GM19324 (cell line): ENCODE measurements around the gene PHC2.

ENCODE experiments used
- ATAC-seq: cut with Tn5 transposase; IDR thresholded peaks from one replicate; pipeline ENCODE4 v1.9.1; 2021; ENCODE audit warnings: mild to moderate bottlenecking, moderate library complexity; ENCODE audit not compliant: unreplicated experiment, low FRiP score

Gene PHC2

DNA sequence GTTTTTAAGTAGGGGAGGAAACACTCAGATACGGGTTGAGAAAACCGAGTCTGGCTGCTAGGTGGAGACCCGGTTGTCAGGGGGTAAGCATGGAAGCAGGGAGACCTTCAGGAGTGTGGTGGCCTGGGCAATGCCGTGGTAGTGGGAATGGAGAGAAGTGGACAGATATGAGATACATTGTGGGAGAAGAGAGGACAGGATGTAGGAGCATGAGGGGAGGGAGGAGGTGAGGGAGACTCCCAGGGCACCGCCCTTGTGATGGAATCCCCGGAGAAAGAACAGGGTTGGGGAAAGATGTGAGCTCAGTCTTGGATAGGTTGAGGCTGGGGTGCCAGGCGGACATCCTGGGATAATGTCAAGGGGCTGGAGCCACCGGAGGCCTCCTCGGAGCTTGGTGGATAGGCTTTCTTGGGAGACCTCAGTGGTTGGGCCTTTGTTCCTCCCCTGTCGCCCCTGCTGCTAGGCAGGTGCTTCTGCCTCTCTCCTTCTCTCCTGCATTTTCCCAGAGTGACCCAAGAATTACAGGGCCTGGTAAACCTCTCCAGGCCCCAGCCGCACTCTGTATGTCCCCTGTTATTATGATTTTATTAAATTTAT, 153.3 kb downstream of the PHC2 start:
- no peak for ATAC-seq

DNA sequence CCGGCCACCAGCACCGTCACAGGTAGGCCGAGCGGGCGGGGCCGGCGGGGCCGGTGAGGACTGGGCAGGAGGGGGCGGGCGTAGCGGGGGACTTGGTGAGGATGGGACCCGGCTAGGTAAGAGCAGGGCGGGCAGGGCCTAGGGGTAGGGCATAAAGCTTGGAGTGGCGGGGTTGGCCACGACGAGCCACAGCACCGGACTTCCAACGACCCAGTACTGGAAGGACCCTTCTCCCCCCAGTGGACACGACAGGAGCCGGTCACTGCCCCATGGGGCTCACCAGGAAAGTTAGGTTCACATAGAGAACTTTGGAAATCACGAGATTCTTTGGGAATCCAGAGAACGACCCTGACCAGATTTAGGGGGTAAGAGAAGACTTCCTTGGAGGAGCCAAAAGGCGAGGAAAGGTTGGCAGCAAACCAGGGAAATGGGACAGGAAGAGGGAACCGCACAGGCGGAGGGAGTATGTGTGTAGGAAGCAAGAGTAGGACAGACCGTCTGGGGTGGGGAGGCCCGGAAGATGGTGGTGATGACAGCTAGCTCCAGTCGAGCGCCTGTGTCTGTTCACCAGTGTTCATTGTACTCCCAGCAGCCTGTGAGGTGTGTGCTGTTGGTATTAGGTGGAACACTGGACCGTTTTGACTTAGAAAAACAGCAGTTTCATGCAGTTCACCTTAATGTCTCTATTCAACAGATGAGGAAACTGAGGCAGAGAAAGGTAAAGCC, 154.2 kb downstream of the PHC2 start:
- ATAC-seq = no peak

DNA sequence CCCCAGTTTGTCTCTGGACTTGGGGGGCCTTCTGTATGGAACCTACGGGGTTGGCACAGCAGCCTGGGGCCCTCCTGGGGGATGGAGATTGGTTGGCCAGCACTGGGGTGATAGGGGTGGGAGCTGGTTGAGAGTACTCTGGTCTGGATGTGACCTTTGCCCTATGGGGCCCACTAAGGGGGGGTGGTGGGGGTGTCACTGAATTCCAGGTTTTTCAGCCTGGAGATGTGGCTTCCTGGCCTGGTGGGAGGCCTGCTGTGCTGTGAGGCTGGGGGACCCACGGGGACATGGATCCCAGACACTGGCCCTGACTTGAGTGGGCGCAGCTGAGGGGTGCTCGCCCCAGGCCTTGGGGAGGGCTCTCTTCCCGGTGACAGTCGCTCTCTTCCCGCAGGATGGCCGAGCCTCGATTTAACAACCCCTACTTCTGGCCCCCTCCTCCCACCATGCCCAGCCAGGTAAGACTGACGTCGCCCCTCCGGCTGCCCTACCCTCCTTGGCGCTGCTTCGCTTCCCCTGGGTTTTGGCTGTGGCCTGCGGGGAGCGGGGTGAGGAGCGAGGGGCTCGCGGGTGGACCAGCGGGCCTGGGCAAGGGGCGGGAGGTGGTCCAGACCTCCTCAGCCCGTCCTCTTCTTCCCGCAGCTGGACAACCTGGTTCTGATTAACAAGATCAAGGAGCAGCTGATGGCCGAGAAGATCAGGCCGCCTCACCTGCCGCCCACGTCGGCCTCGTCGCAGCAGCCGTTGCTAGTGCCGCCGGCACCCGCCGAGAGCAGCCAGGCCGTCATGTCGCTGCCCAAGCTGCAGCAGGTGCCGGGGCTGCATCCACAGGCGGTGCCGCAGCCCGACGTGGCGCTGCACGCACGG, 155.0 kb downstream of the PHC2 start:
- no peak for ATAC-seq

DNA sequence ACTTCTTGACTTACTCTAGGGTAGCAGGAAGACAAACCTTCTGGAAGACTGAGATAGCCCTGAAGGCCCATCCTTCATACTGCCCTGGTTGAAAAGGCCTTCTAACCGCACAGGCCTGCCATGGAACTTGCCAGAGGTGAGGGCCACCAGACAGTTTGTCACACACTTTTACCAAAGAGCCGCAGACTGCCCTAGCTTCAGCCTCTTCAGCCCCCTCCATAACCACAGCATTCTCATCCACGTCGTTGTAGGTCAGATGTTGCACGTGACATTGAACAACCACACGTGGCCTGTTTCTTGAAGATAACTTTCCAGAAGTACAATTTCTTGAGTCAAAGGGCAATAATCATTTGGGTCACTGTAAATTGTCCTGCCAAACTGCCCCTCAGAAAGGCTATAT, 155.7 kb downstream of the PHC2 start:
- no peak for ATAC-seq

DNA sequence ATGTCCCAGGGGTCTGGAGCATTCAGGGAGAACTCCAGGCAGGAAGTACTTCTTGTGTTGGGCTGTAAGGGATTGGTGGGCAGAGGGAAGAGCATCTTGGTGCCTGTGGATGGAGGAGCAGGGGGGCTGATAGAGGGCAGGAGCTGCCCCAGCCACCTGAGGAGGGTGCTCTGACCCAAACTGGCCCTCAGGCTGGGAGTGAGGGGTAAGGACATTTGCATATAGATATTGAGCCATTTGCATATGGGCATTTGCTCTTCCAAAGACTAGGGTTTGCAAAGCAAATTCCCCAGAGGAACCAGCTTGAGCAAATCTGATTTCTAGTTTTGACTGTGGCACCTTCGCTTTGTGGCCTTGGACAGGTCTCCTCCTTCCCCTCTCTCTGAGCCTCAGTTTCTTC, 156.4 kb downstream of the PHC2 start:
- no peak for ATAC-seq

DNA sequence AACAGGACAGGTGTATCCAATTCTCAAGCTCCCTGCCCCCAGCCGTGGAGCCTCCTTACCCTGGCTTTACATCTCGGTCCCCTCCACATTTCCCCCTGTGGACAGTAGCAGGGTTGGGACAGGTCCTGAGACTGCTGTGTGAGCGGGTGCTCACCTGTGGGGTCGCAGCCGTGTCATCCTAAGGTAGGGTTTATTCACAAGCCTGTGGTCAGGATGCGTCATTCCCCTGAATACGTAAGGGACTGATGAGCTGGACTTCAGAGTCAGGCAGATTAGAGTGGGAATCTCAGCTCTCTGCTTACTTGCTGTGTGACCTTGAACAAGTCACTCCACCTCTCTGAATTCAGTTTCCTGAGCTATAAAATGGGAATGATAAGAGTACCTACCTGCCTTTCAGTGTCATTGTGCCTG, 156.9 kb downstream of the PHC2 start:
- no peak for ATAC-seq
